GM12801 (cell line): ENCODE data around the gene SETMAR.

Experiments
- TF ChIP-seq, protein P1 (sequence below): IDR thresholded peaks from one replicate; pipeline ENCODE4 v1.5.1; 2011; ENCODE audit warnings: control low read depth; ENCODE audit not compliant: insufficient read length; ENCODE audit errors: extremely low read depth

The SETMAR gene

DNA sequence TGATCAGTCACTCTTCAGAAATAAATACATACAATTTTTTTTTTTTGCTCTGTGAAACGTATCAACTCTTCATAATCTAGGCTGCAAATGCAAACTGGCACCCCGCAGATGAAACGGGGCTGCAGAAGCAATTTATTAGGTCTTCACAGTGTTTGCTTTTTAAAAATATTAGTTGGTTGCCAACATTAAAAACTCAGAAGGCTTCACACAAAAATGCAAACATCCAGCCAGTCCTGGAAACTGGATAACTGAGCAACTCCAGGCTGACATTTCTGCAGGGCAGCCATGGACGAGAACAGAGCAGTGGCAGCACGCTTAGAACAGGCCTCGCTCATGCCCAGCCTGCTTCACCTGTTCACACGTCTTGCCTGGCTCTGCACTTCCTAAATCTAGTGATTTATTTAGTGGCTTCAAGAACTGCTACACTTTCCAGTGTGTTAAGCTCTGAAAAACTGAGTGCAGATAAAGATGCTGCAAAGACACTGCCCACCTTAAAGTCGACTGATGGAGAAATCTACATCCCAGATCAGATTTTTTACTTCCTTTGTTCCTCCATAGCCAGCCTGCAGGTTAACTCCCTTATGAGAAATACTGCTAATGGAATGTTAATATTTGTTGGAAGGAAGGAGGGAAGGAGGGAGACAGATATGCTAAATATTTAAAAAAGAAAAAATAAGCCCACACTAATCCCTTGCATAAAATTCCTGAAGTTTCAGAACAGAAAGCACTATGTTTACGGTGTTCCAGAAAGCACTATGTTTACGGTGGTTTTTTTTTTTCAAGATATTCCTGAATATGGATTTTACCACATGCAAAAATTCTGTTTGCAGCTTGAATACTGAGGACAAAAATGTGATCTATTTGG lies 53.6 kb downstream of the SETMAR start:
- TF ChIP-seq, protein P1, sequence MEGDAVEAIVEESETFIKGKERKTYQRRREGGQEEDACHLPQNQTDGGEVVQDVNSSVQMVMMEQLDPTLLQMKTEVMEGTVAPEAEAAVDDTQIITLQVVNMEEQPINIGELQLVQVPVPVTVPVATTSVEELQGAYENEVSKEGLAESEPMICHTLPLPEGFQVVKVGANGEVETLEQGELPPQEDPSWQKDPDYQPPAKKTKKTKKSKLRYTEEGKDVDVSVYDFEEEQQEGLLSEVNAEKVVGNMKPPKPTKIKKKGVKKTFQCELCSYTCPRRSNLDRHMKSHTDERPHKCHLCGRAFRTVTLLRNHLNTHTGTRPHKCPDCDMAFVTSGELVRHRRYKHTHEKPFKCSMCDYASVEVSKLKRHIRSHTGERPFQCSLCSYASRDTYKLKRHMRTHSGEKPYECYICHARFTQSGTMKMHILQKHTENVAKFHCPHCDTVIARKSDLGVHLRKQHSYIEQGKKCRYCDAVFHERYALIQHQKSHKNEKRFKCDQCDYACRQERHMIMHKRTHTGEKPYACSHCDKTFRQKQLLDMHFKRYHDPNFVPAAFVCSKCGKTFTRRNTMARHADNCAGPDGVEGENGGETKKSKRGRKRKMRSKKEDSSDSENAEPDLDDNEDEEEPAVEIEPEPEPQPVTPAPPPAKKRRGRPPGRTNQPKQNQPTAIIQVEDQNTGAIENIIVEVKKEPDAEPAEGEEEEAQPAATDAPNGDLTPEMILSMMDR = no peak

DNA sequence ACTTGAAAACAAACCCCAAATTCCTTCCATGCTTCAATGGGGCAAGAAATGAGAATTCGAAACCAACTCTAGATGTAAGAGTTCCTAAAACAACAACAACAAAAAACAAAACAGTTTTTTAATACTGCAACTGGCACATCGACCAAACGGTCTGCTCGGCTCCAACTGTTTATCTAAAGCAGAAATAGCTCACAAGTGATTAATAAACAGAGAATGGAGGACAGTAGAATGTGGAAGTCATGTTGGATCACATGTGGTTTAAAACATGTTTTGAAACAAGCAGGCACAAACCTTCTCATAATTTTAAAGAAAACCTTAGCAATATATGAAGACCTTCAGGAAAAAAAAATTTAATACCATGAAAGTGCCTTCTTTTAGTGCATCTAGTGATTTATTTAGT lies 55.1 kb downstream of the SETMAR start:
- TF ChIP-seq, protein P1 = no peak

DNA sequence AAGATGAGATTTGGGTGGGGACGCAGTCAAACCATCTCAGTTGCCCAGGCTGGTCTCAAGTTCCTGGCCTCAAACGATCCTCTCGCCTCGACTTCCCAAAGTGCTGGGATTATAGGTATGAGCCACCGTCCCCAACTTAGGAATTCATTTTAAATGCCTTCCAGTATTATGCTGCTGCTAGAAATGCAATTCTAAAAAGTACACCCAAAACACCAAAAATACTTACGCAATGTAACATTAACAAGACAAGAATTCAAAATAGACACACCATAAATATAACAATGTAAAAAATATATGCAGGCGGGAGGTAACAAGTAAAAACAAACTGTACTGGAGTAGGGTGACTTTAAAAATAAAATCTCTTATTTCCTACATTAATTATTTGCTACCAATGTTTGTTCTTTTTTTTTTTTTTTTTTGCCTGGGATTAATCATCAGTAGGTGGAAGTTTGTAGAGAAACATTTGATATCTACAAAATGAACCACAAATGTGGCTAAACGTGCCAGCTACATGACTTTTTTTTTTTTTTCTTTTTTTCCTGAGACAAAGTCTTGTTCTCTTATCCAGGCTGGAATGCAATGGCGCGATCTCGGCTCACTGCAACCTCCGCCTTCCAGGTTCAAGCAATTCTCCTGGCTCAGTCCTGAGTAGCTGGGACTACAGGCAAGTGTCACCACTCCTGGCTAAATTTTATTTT lies 56.8 kb downstream of the SETMAR start:
- TF ChIP-seq, protein P1 = no peak

DNA sequence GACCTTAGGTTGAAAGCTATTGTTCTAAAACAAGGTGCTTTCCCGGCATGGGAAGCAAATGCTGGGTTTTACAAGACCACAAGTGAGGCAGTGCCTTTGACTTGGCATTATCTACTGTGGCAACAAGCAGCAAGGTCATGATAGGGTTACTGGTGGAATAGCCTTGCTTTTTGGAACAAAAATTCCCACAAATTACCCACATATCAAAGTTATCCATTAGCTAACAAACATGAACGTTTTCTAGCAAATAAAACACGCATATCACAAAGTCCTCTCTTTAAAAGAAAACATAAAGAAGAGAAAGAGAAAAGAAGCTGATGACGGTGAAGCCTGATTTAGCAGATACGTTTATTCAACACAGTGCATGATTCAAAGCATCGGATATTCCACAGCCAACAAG lies 57.6 kb downstream of the SETMAR start:
- TF ChIP-seq, protein P1 = no peak

DNA sequence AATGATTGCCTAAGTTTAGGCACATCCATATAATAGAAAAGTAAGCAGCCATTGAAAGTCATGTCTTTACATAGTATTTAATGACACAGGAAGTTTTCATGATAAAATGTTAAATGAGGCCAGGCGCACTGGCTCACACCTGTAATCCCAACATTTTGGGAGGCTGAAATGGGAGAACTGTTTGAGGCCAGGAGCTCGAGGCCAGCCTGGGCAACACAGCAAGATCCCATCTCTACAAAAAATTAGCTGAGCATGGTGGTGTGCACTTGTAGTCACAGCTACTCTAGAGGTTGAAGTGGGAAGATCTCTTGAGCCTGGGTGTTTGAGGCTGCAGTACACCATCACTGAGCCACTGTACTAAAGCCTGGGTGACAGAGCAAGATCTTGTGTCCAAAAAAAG lies 59.4 kb downstream of the SETMAR start:
- TF ChIP-seq, protein P1 = no peak
